ENCODE data around the gene CDH19.

- TF ChIP-seq CTCF (IDR thresholded peaks at IDR 0.05): no peak
- TF ChIP-seq ZFX (IDR thresholded peaks at IDR 0.05; ENCODE audit: borderline replicate concordance): no peak
Measured at GRCh38 chr18:66599190-66599589, 4.7 kb downstream of the CDH19 start.
